CD4-positive, CD25-positive, alpha-beta regulatory T cell (primary cell): Measurements from ENCODE around the gene PGC. TPM values are rescaled to one million over a fixed set of nuclear protein-coding genes. Genes with fewer than 3 reads are reported as not detected.
A peak's percentile ranks its signal among the peaks of the same experiment; 100 is the strongest.

ENCODE experiments used
- ATAC-seq, 2 donors: fragments of 150-1000 bp; cut with Tn5 transposase; one replicate each; pipeline ENCODE4 v1.10.0; 2021; ENCODE audit warnings: low read depth in 2 of 2, moderate number of reproducible peaks in 2 of 2, moderate library complexity in 1 of 2
- DNase-seq, 3 donors: peaks; one replicate each; pipeline versions ENCODE4 v3.0.0 to v3.0.0-alpha.2; 2012 to 2022; ENCODE audit warnings: mixed read lengths in 1 of 3
- H3K27ac ChIP-seq: one replicate; pipeline ENCODE4 v1.7.0; 2013; ENCODE audit warnings: mild to moderate bottlenecking, low read length; ENCODE audit not compliant: insufficient read depth, poor library complexity, severe bottlenecking
- H3K27me3 ChIP-seq: one replicate; pipeline ENCODE4 v1.7.0; 2013; ENCODE audit warnings: low read length; ENCODE audit not compliant: control insufficient read depth, insufficient read depth
- H3K36me3 ChIP-seq: one replicate; pipeline ENCODE4 v1.7.0; 2013; ENCODE audit warnings: mild to moderate bottlenecking, low read length, moderate library complexity; ENCODE audit not compliant: control insufficient read depth, insufficient read depth
- H3K4me1 ChIP-seq: 2 replicates; pipeline ENCODE4 v1.7.0; 2013; ENCODE audit warnings: mild to moderate bottlenecking, low read length; ENCODE audit not compliant: insufficient read depth, control insufficient read depth, poor library complexity, severe bottlenecking
- H3K4me3 ChIP-seq: one replicate; pipeline ENCODE4 v1.7.0; 2013; ENCODE audit warnings: low read depth, mild to moderate bottlenecking, low read length, moderate library complexity
- H3K9me3 ChIP-seq, 2 experiments: 1 replicate in 1 of 2; 2 replicates in 1 of 2; pipeline ENCODE4 v1.7.0; 2013; ENCODE audit warnings: low read length in 2 of 2, mild to moderate bottlenecking in 1 of 2, moderate library complexity in 1 of 2; ENCODE audit not compliant: control insufficient read depth in 2 of 2
- H3K27ac Mint-ChIP-seq, 3 donors: one replicate each; pipeline ENCODE4 v1.8.0; 2020 to 2022; ENCODE audit warnings: mild to moderate bottlenecking in 3 of 3, mixed read lengths in 3 of 3, moderate library complexity in 2 of 3
- H3K27me3 Mint-ChIP-seq: one replicate; pipeline ENCODE4 v1.8.0; 2022; ENCODE audit warnings: mild to moderate bottlenecking, mixed read lengths
- H3K36me3 Mint-ChIP-seq: one replicate; pipeline ENCODE4 v1.8.0; 2020; ENCODE audit warnings: mixed read lengths
- H3K4me1 Mint-ChIP-seq, 4 donors: one replicate each; pipeline ENCODE4 v1.8.0; 2020 to 2022; ENCODE audit warnings: mixed read lengths in 4 of 4, mild to moderate bottlenecking in 1 of 4
- H3K4me3 Mint-ChIP-seq, 4 donors: one replicate each; pipeline ENCODE4 v1.8.0; 2020 to 2022; ENCODE audit warnings: mild to moderate bottlenecking in 4 of 4, mixed read lengths in 4 of 4, moderate library complexity in 3 of 4
- H3K9me3 Mint-ChIP-seq, 7 donors: one replicate each; pipeline ENCODE4 v1.8.0; 2020 to 2022; ENCODE audit warnings: mixed read lengths in 7 of 7, mild to moderate bottlenecking in 3 of 7, moderate library complexity in 2 of 7
- polyA plus RNA-seq, 4 donors: library from polyadenylated mRNA; unstranded; fragments of 300-500 nt; fragmentation: Illumina TruSeq; gene quantifications; one replicate each; pipeline ENCODE4 v1.2.3, GENCODE V29; 2021
- total RNA-seq: library from RNA; stranded (reverse); gene quantifications from one replicate; pipeline ENCODE4 v1.2.3, GENCODE V29; 2022

The PGC gene
- total and polyA plus RNA-seq, 5 donors from 2014 or later = not detected

DNA sequence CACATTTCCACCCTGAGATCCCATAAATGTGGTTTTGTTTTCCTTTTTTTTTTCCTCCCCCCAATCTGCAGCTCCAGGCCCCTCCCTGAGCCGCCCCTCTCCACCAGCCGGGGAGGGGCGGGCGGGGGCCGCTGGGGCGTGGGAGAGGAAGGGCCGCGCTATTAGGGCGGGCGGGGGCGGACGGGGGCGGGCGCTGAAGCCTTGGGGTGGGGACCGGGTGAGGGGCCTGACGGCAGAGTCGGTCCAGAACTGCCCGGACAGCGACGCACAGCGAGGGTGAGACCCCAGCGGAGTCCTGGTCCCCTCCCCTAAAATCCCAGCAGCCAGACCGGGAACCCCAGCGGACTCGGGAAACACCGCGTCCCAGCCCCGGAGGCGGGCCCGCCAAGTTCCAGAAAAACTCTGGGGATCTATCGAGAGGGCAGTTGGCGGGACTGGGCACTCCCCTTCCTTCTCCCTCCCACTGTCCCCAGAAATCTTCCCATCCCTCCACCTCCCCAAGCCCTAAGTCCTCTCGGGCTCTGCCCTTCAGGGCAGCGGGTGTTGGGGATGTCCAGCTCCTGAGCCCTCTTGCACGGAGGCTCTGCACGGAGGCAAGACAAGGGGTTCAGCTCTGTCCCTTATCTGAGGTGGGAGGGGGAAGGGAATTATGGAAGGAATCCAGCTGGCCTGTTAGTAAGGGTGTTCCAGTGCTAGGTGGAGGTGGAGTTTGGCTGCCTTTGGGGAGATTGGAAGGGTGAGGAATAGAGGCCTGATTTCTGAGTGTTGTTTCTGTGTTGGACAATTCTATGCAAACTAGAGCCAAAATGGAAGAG lies 33.6 kb upstream of the PGC start, which contains the start of gene PRICKLE4:
TSS of gene PRICKLE4 (plus strand) at position 232 of the 815 bp plus-strand sequence. CDS start 2,692 bp downstream, outside the sequence.
- Histone ChIP-seq H3K36me3 (no peaks in the 10 kb centered on the region), H3K4me1 (peaks cover 16% of the 10 kb centered on the region), H3K4me3 (peak within 1 kb of the TSS; percentile 41), H3K27me3 (peaks cover 2% of the 10 kb centered on the region), H3K9me3 (no peaks in the 10 kb centered on the region), H3K27ac (no peak within 1 kb of the TSS)
- Mint-ChIP-seq H3K4me1 (peaks cover 7 to 23% (median 16%) of the 10 kb centered on the region in 4 donors), H3K27ac (peak within 1 kb of the TSS in 2 of 3 donors; percentile 9 to 89), H3K4me3 (peak within 1 kb of the TSS; percentile 85 to 95 (median 94)), H3K9me3 (no peaks in the 10 kb centered on the region), H3K27me3 (peaks cover 19% of the 10 kb centered on the region), H3K36me3 (peaks cover 4% of the 10 kb centered on the region)
- no peak for DNase-seq
- no peak for ATAC-seq

DNA sequence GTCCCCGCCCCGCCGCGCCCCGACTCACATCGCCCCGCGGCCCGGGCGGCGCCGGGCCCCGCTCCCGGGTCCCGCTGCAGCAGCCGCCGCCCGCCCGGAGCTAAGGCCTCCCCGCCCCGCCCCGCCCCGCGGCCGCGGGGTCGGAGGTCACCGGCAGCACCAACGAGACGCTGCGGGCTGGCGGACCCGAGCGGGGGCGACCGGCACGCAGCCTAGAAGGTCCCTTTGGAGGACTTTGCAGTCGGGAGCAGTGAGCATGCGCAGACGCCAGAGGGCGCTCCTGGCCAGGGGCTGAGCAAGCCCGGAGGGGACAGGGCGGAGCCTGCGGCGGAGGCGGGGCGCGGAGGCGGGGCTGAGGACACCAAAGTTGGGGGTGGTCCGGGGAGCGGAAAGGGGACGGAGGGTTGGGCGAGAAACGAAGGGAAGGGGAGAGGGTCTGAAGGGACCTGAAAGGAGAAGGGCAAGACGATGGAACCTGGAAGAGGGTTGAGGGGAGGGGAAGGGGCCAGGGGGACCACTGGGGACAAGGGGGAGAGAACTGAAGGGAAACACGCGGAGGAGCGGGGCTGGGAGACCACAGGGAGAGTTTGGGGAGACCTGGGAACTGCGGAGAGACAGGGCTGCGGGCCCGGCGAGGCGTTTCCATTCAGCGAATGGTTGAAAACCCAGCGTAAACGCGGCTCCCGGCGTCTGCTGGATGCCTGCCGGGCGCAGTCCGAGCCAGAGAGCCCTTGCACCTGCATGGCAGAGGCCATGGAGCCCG lies 32.8 kb upstream of the PGC start, which contains the start of gene FRS3:
TSS of gene FRS3 (minus strand) at position 113 of the 763 bp plus-strand sequence. CDS start 2,913 bp downstream, outside the sequence.
- Histone ChIP-seq H3K27me3 (peaks cover 2% of the 10 kb centered on the region), H3K4me3 (peak within 1 kb of the TSS; percentile 59), H3K36me3 (peaks cover 6% of the 10 kb centered on the region), H3K9me3 (no peaks in the 10 kb centered on the region), H3K4me1 (peaks cover 15% of the 10 kb centered on the region), H3K27ac (no peak within 1 kb of the TSS)
- H3K9me3 Mint-ChIP-seq = no peaks in the 10 kb centered on the region
- H3K27me3 Mint-ChIP-seq = peaks cover 19% of the 10 kb centered on the region
- H3K27ac Mint-ChIP-seq = peak within 1 kb of the TSS; percentile 75 to 89 (median 88)
- peak within 1 kb of the TSS; percentile 88 to 95 (median 94) for H3K4me3 Mint-ChIP-seq
- peaks cover 7 to 22% (median 16%) of the 10 kb centered on the region in 4 donors for H3K4me1 Mint-ChIP-seq
- ATAC-seq (peak; percentile 96), DNase-seq (peak; percentile 97 to 99 (median 97))
- H3K36me3 Mint-ChIP-seq = peaks cover 7% of the 10 kb centered on the region

DNA sequence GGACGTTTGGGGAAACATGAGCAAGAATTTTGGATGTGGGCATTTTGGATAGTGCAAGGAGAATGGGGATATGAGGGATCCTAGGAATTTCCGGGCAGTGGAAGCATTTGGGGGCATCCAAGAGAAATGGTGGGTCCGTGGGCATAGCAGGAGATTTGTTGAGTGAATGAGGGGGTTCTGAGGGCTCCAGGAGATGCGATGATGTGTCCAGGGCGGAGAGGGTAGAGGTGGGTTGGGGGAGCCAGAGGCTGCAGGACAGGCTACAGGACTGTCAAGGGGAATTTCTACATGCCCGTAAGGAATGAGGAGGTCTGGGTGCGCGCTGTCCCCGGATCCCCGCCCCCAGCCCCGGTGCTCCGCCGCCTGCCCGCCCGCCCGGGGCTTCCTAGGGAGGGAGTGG lies 32.1 kb upstream of the PGC start:
- peak overlapping the region; percentile 83 to 94 (median 90) for H3K4me3 Mint-ChIP-seq
- H3K9me3 ChIP-seq = no peaks in the 10 kb centered on the region
- H3K27me3 Mint-ChIP-seq = peaks cover 19% of the 10 kb centered on the region
- peaks cover 7 to 22% (median 16%) of the 10 kb centered on the region in 4 donors for H3K4me1 Mint-ChIP-seq
- DNase-seq (no peak), ATAC-seq (no peak)
- peaks cover 13% of the 10 kb centered on the region for H3K36me3 Mint-ChIP-seq
- H3K4me1 ChIP-seq = peaks cover 15% of the 10 kb centered on the region
- peaks cover 2% of the 10 kb centered on the region for H3K27me3 ChIP-seq
- peak overlapping the region; percentile 59 for H3K4me3 ChIP-seq
- no peaks in the 10 kb centered on the region for H3K9me3 Mint-ChIP-seq
- H3K27ac Mint-ChIP-seq = peak overlapping the region in 2 of 3 donors; percentile 75 to 88
- peaks cover 13% of the 10 kb centered on the region for H3K36me3 ChIP-seq
- no peak overlapping the region for H3K27ac ChIP-seq

DNA sequence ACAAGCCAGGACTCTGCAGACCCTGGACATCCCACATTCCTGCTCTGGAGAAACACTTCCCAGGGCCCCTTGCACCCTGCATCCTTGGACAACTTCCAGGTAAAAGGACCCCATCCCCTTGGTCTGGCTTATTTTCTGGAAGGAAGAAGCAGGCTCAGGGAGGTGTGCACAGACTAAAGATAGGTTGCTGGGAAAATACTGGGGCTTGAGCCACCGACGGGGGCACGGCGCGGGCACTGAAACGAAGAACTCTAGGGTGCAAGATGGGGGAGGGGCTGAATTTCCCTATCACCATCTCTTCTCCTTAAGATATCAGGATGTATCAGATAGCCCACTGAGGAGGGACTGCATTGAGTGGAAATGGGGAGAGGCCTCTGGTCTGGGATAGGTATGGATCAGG lies 31.7 kb upstream of the PGC start:
- DNase-seq (no peak), ATAC-seq (no peak)
- Histone ChIP-seq H3K4me3 (peak overlapping the region; percentile 59), H3K9me3 (no peaks in the 10 kb centered on the region), H3K4me1 (peaks cover 15% of the 10 kb centered on the region), H3K36me3 (peaks cover 15% of the 10 kb centered on the region), H3K27me3 (peaks cover 2% of the 10 kb centered on the region), H3K27ac (no peak overlapping the region)
- Mint-ChIP-seq H3K27ac (peak overlapping the region in 2 of 3 donors; percentile 75 to 88), H3K4me1 (peaks cover 7 to 22% (median 16%) of the 10 kb centered on the region in 4 donors), H3K36me3 (peaks cover 16% of the 10 kb centered on the region), H3K4me3 (peak overlapping the region; percentile 83 to 94 (median 90)), H3K27me3 (peaks cover 19% of the 10 kb centered on the region), H3K9me3 (no peaks in the 10 kb centered on the region)

GRCh38 chr6:41777551-41778285 lies 30.5 kb upstream of the PGC start:
- Mint-ChIP-seq H3K4me3 (peak overlapping the region in 3 of 4 donors; percentile 83 to 91 (median 88)), H3K36me3 (peaks cover 17% of the 10 kb centered on the region), H3K27ac (no peak overlapping the region), H3K4me1 (peaks cover 7 to 22% (median 16%) of the 10 kb centered on the region in 4 donors), H3K27me3 (peaks cover 16% of the 10 kb centered on the region), H3K9me3 (no peaks in the 10 kb centered on the region)
- Histone ChIP-seq H3K4me3 (no peak overlapping the region), H3K27me3 (peaks cover 2% of the 10 kb centered on the region), H3K9me3 (no peaks in the 10 kb centered on the region), H3K36me3 (peaks cover 18% of the 10 kb centered on the region), H3K4me1 (peaks cover 15% of the 10 kb centered on the region), H3K27ac (no peak overlapping the region)
- DNase-seq = no peak
- no peak for ATAC-seq

- H3K36me3 Mint-ChIP-seq = peaks cover 26% of the 10 kb centered on the region
Measured at GRCh38 chr6:41775293-41775882, 28.2 kb upstream of the PGC start.

DNA sequence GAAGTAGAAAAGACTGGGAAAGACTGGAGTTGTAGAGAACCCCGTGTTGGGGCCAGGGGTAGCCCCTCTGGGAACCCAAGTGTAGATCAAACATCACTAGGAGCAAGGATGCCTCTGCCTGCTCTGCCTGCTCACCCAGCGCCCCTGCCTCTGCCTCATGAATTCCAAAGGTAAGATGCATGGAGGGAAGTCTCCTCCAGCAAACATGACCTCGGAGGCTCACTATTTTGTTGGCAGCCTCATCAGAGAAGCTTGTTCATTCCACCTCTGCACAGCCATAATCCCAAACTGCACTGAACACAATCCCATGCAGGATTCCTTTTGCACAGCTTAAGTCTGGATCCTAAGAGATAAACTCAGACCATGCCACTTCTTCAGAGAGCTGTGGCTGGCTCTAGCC lies 27.6 kb upstream of the PGC start:
- Histone ChIP-seq H3K27ac (no peak overlapping the region), H3K4me3 (no peak overlapping the region), H3K4me1 (peaks cover 6% of the 10 kb centered on the region), H3K27me3 (no peaks in the 10 kb centered on the region), H3K36me3 (peaks cover 31% of the 10 kb centered on the region), H3K9me3 (no peaks in the 10 kb centered on the region)
- Mint-ChIP-seq H3K4me1 (peaks cover 7 to 14% (median 11%) of the 10 kb centered on the region in 4 donors), H3K27ac (no peak overlapping the region), H3K36me3 (peaks cover 26% of the 10 kb centered on the region), H3K9me3 (no peaks in the 10 kb centered on the region), H3K27me3 (peaks cover 2% of the 10 kb centered on the region), H3K4me3 (no peak overlapping the region)
- ATAC-seq = no peak
- DNase-seq = no peak

More at GRCh38 chr6:41775293-41775882, 28.2 kb upstream of the PGC start:
- Mint-ChIP-seq H3K27me3 (peaks cover 6% of the 10 kb centered on the region), H3K27ac (no peak overlapping the region), H3K9me3 (no peaks in the 10 kb centered on the region), H3K4me1 (peaks cover 7 to 17% (median 14%) of the 10 kb centered on the region in 4 donors), H3K4me3 (no peak overlapping the region)
- no peaks in the 10 kb centered on the region for H3K9me3 ChIP-seq
- H3K27me3 ChIP-seq = no peaks in the 10 kb centered on the region
- ATAC-seq (no peak), DNase-seq (no peak)
- no peak overlapping the region for H3K27ac ChIP-seq
- H3K4me1 ChIP-seq = peaks cover 9% of the 10 kb centered on the region
- H3K36me3 ChIP-seq = peaks cover 31% of the 10 kb centered on the region
- H3K4me3 ChIP-seq = no peak overlapping the region
